ENCODE data around the gene TMEM272.

DNA sequence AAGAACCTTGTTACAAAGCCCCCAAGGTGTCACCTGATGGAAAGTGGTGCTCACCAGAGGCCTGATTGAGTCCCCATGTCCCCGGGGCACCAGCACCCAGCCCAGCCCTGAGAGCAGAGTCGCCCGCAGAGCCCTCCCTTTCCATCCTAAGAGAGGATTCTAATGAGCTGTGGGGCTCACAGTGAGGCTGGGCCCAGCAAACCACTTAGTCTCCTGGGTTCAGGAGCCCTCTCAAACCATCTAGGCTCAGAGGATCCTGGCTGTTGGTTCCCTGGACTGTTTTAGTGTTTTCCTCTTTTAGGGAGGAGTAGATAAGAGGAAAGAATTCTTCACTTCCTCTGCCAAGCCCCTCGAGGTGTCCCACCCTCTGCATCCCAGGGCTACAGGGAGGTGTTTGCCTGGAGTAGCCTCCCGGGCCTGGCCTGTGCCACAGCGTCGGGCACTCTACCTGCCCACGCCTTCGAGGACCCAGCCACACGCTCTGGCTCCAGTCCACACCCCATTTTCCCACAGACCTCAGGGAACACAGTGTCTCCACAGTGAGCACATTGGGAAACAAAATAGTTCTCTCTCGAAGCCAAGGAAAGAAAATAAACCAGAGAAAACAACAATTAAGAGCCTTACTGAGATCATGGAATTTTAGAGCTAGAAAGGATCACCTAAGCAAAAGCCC is 75.4 kb downstream of the TMEM272 start:
- TF ChIP-seq CTCF (IDR thresholded peaks at IDR 0.05) (no peak), POLR2AphosphoS5 (IDR thresholded peaks at IDR 0.05; ENCODE audit: insufficient read depth in 1 of 2, low read depth in 1 of 2) (peak; percentile 86 to 91)

Data from vagina (tissue), 2 donors.